Measurements from ENCODE around the gene WDR44.

DNA sequence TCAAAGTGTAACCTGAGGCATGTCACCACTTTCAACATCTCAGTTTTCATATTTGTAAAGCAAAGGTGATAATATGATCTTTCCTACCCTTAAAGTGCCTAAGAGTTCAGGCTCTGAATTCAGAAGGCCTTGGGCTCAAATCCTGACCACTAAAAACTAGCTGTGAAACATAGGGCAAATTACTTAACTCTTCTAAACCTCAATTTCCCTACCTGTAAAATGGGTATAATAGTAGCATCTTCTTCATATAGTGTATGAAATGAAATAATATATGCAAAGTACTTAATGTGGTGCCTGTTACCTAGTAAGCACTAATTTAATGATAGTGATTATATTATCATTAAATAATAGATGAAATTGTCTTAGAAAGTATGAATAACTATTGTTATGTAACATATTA is 7.0 kb upstream of the WDR44 start:
- TF ChIP-seq, protein P1, sequence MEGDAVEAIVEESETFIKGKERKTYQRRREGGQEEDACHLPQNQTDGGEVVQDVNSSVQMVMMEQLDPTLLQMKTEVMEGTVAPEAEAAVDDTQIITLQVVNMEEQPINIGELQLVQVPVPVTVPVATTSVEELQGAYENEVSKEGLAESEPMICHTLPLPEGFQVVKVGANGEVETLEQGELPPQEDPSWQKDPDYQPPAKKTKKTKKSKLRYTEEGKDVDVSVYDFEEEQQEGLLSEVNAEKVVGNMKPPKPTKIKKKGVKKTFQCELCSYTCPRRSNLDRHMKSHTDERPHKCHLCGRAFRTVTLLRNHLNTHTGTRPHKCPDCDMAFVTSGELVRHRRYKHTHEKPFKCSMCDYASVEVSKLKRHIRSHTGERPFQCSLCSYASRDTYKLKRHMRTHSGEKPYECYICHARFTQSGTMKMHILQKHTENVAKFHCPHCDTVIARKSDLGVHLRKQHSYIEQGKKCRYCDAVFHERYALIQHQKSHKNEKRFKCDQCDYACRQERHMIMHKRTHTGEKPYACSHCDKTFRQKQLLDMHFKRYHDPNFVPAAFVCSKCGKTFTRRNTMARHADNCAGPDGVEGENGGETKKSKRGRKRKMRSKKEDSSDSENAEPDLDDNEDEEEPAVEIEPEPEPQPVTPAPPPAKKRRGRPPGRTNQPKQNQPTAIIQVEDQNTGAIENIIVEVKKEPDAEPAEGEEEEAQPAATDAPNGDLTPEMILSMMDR (IDR thresholded peaks at IDR 0.05): no peak
- TF ChIP-seq POLR2A (IDR thresholded peaks at IDR 0.05; ENCODE audit: low read length) (no peak), RAD21 (conservative IDR thresholded peaks at IDR 0.05 in 1 of 2, IDR thresholded peaks at IDR 0.05 in 1 of 2) (no peak), MYC (IDR thresholded peaks at IDR 0.05; ENCODE audit: borderline replicate concordance, low read length) (no peak), SMC3 (IDR thresholded peaks at IDR 0.05) (no peak), CEBPB (IDR thresholded peaks at IDR 0.05) (no peak), RNF2 (IDR thresholded peaks at IDR 0.05; ENCODE audit: borderline replicate concordance, low read depth) (no peak), RCOR1 (IDR thresholded peaks at IDR 0.05; ENCODE audit: low read depth, low read length) (no peak), JUN (IDR thresholded peaks at IDR 0.05) (no peak), RFX5 (IDR thresholded peaks at IDR 0.05) (no peak), EHF (CRISPR knock-in tag; IDR thresholded peaks at IDR 0.05) (no peak), PHF8 (IDR thresholded peaks at IDR 0.05; ENCODE audit: borderline replicate concordance, low read depth) (no peak)
- TF ChIP-seq, protein P2, sequence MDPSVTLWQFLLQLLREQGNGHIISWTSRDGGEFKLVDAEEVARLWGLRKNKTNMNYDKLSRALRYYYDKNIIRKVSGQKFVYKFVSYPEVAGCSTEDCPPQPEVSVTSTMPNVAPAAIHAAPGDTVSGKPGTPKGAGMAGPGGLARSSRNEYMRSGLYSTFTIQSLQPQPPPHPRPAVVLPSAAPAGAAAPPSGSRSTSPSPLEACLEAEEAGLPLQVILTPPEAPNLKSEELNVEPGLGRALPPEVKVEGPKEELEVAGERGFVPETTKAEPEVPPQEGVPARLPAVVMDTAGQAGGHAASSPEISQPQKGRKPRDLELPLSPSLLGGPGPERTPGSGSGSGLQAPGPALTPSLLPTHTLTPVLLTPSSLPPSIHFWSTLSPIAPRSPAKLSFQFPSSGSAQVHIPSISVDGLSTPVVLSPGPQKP (IDR thresholded peaks at IDR 0.05; ENCODE audit: low read depth, low read length): no peak
